ENCODE results near the gene ARMC10.

DNA sequence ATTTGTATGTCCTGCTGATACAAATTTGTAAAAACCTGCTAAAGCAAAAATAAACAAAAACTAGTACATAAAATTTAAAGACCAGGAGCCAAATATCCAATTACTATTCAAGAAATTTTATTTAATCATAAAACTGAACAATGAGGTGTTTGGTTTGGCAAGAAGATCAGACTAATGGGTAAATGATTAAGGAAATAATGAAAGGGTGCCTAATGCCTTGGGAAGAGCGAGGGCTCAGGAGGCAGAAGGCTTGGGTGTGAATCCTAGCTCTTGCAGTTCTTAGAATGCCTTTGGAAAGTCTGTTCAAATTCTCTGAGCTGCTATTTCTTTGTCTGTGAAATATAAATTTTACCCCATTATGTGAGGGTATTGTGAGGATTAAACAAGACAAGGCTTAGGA, 41.6 kb downstream of the ARMC10 start:
- TF ChIP-seq FOXA1 (IDR thresholded peaks at IDR 0.05; ENCODE audit: borderline replicate concordance) = no peak
- no peak for TF ChIP-seq POLR3A (IDR thresholded peaks at IDR 0.05; ENCODE audit: borderline replicate concordance, extremely low read depth, insufficient read depth, insufficient read length)
- TF ChIP-seq, protein P1, sequence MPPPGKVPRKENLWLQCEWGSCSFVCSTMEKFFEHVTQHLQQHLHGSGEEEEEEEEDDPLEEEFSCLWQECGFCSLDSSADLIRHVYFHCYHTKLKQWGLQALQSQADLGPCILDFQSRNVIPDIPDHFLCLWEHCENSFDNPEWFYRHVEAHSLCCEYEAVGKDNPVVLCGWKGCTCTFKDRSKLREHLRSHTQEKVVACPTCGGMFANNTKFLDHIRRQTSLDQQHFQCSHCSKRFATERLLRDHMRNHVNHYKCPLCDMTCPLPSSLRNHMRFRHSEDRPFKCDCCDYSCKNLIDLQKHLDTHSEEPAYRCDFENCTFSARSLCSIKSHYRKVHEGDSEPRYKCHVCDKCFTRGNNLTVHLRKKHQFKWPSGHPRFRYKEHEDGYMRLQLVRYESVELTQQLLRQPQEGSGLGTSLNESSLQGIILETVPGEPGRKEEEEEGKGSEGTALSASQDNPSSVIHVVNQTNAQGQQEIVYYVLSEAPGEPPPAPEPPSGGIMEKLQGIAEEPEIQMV (tag; conservative IDR thresholded peaks at IDR 0.05; ENCODE audit: low read depth) = no peak
- TF ChIP-seq ATF1 (CRISPR knock-in tag; IDR thresholded peaks at IDR 0.05) = no peak
- no peak for TF ChIP-seq ATF1 (tag; IDR thresholded peaks at IDR 0.05)
- TF ChIP-seq, protein P2, sequence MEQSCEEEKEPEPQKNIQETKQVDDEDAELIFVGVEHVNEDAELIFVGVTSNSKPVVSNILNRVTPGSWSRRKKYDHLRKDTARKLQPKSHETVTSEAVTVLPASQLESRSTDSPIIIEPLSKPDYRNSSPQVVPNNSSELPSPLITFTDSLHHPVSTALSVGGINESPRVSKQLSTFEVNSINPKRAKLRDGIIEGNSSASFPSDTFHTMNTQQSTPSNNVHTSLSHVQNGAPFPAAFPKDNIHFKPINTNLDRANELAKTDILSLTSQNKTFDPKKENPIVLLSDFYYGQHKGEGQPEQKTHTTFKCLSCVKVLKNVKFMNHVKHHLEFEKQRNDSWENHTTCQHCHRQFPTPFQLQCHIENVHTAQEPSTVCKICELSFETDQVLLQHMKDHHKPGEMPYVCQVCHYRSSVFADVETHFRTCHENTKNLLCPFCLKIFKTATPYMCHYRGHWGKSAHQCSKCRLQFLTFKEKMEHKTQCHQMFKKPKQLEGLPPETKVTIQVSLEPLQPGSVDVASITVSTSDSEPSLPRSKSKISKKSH (CRISPR knock-in tag; IDR thresholded peaks at IDR 0.05) = no peak
- TF ChIP-seq SMARCA4 (IDR thresholded peaks at IDR 0.05) = no peak
- TF ChIP-seq, protein P3, sequence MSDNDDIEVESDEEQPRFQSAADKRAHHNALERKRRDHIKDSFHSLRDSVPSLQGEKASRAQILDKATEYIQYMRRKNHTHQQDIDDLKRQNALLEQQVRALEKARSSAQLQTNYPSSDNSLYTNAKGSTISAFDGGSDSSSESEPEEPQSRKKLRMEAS (CRISPR knock-in tag; IDR thresholded peaks at IDR 0.05) = no peak
- TF ChIP-seq DIDO1 (tag; IDR thresholded peaks at IDR 0.05; ENCODE audit: low read depth) = no peak
- TF ChIP-seq, protein P4, sequence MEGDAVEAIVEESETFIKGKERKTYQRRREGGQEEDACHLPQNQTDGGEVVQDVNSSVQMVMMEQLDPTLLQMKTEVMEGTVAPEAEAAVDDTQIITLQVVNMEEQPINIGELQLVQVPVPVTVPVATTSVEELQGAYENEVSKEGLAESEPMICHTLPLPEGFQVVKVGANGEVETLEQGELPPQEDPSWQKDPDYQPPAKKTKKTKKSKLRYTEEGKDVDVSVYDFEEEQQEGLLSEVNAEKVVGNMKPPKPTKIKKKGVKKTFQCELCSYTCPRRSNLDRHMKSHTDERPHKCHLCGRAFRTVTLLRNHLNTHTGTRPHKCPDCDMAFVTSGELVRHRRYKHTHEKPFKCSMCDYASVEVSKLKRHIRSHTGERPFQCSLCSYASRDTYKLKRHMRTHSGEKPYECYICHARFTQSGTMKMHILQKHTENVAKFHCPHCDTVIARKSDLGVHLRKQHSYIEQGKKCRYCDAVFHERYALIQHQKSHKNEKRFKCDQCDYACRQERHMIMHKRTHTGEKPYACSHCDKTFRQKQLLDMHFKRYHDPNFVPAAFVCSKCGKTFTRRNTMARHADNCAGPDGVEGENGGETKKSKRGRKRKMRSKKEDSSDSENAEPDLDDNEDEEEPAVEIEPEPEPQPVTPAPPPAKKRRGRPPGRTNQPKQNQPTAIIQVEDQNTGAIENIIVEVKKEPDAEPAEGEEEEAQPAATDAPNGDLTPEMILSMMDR (IDR thresholded peaks at IDR 0.05 in 2 of 3, conservative IDR thresholded peaks at IDR 0.05 in 1 of 3; ENCODE audit: insufficient read depth in 2 of 3, low read depth in 1 of 3, low read length in 3 of 3) = no peak
- TF ChIP-seq, protein P5, sequence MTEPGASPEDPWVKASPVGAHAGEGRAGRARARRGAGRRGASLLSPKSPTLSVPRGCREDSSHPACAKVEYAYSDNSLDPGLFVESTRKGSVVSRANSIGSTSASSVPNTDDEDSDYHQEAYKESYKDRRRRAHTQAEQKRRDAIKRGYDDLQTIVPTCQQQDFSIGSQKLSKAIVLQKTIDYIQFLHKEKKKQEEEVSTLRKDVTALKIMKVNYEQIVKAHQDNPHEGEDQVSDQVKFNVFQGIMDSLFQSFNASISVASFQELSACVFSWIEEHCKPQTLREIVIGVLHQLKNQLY (CRISPR knock-in tag; conservative IDR thresholded peaks at IDR 0.05) = no peak
- TF ChIP-seq, protein P6, sequence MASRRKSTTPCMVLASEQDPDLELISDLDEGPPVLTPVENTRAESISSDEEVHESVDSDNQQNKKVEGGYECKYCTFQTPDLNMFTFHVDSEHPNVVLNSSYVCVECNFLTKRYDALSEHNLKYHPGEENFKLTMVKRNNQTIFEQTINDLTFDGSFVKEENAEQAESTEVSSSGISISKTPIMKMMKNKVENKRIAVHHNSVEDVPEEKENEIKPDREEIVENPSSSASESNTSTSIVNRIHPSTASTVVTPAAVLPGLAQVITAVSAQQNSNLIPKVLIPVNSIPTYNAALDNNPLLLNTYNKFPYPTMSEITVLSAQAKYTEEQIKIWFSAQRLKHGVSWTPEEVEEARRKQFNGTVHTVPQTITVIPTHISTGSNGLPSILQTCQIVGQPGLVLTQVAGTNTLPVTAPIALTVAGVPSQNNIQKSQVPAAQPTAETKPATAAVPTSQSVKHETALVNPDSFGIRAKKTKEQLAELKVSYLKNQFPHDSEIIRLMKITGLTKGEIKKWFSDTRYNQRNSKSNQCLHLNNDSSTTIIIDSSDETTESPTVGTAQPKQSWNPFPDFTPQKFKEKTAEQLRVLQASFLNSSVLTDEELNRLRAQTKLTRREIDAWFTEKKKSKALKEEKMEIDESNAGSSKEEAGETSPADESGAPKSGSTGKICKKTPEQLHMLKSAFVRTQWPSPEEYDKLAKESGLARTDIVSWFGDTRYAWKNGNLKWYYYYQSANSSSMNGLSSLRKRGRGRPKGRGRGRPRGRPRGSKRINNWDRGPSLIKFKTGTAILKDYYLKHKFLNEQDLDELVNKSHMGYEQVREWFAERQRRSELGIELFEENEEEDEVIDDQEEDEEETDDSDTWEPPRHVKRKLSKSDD (conservative IDR thresholded peaks at IDR 0.05; ENCODE audit: low read length) = no peak
- TF ChIP-seq MED1 (CRISPR knock-in tag; IDR thresholded peaks at IDR 0.05; ENCODE audit: borderline replicate concordance) = no peak

Measured in K562 (cell line).